GM12874 (cell line): ENCODE measurements around the gene SRRM1.

Experiments used
- CTCF ChIP-seq: IDR thresholded peaks from 2 replicates; pipeline ENCODE4 v1.5.1; 2011; ENCODE audit warnings: low read depth, mild to moderate bottlenecking, control low read depth, low read length, moderate library complexity; ENCODE audit not compliant: insufficient read depth

SRRM1 gene

GRCh38 chr1:24707687-24708086 lies 64.6 kb downstream of the SRRM1 start:
- no peak for TF ChIP-seq CTCF

- no peak for TF ChIP-seq CTCF
Measured at GRCh38 chr1:24708938-24709337, 65.8 kb downstream of the SRRM1 start.

GRCh38 chr1:24709791-24710441 lies 66.8 kb downstream of the SRRM1 start:
- TF ChIP-seq CTCF = no peak

GRCh38 chr1:24711329-24711728 lies 68.2 kb downstream of the SRRM1 start:
- TF ChIP-seq CTCF = no peak

- no peak for TF ChIP-seq CTCF
Measured at GRCh38 chr1:24713176-24713575, 70.1 kb downstream of the SRRM1 start.

- TF ChIP-seq CTCF = no peak
Measured at GRCh38 chr1:24713736-24714135, 70.6 kb downstream of the SRRM1 start.

- TF ChIP-seq CTCF = no peak
Measured at GRCh38 chr1:24714859-24715520, 71.9 kb downstream of the SRRM1 start.
